ENCODE measurements around the gene ZNF236.

ZNF236 gene

GRCh38 chr18:76819411-76820136, 2.8 kb upstream of the ZNF236 start:
- DNase-seq (ENCODE audit: extremely low read depth in 1 of 2, low read depth in 1 of 2), result no peak

GRCh38 chr18:76821356-76821874, 942 bp upstream of the ZNF236 start:
- no peak for DNase-seq (ENCODE audit: extremely low read depth in 1 of 2, low read depth in 1 of 2)

- peak in 1 of 2 donors; percentile 43 for DNase-seq (ENCODE audit: extremely low read depth in 1 of 2, low read depth in 1 of 2)
These were observed 367 bp upstream of the ZNF236 start for GRCh38 chr18:76821875-76822505.

GRCh38 chr18:76823161-76823538, 793 bp downstream of the ZNF236 start:
- no peak for DNase-seq (ENCODE audit: extremely low read depth in 1 of 2, low read depth in 1 of 2)

GRCh38 chr18:76823587-76824011, 1.2 kb downstream of the ZNF236 start:
- DNase-seq (ENCODE audit: extremely low read depth in 1 of 2, low read depth in 1 of 2), result no peak

GRCh38 chr18:76824145-76824676, 1.9 kb downstream of the ZNF236 start:
- no peak for DNase-seq (ENCODE audit: extremely low read depth in 1 of 2, low read depth in 1 of 2)

- DNase-seq (ENCODE audit: extremely low read depth in 1 of 2, low read depth in 1 of 2), result no peak
These were observed 2.4 kb downstream of the ZNF236 start for GRCh38 chr18:76824754-76825153.

- no peak for DNase-seq (ENCODE audit: extremely low read depth in 1 of 2, low read depth in 1 of 2)
These were observed 5.1 kb downstream of the ZNF236 start for GRCh38 chr18:76827205-76828200.

GRCh38 chr18:76834379-76834778, 12.0 kb downstream of the ZNF236 start:
- no peak for DNase-seq (ENCODE audit: extremely low read depth in 1 of 2, low read depth in 1 of 2)

GRCh38 chr18:76835380-76835779, 13.0 kb downstream of the ZNF236 start:
- DNase-seq (ENCODE audit: extremely low read depth in 1 of 2, low read depth in 1 of 2), result no peak

GRCh38 chr18:76837071-76837470, 14.7 kb downstream of the ZNF236 start:
- DNase-seq (ENCODE audit: extremely low read depth in 1 of 2, low read depth in 1 of 2), result no peak

- no peak for DNase-seq (ENCODE audit: extremely low read depth in 1 of 2, low read depth in 1 of 2)
These were observed 15.8 kb downstream of the ZNF236 start for GRCh38 chr18:76838182-76838581.

GRCh38 chr18:76839086-76839794, 16.9 kb downstream of the ZNF236 start:
- DNase-seq (ENCODE audit: extremely low read depth in 1 of 2, low read depth in 1 of 2), result no peak

GRCh38 chr18:76842837-76843530, 20.6 kb downstream of the ZNF236 start:
- no peak for DNase-seq (ENCODE audit: extremely low read depth in 1 of 2, low read depth in 1 of 2)

GRCh38 chr18:76844144-76844543, 21.8 kb downstream of the ZNF236 start:
- no peak for DNase-seq (ENCODE audit: extremely low read depth in 1 of 2, low read depth in 1 of 2)

- DNase-seq (ENCODE audit: extremely low read depth in 1 of 2, low read depth in 1 of 2), result no peak
These were observed 22.6 kb downstream of the ZNF236 start for GRCh38 chr18:76844742-76845477.

GRCh38 chr18:76846217-76846616, 23.9 kb downstream of the ZNF236 start:
- DNase-seq (ENCODE audit: extremely low read depth in 1 of 2, low read depth in 1 of 2), result no peak

- no peak for DNase-seq (ENCODE audit: extremely low read depth in 1 of 2, low read depth in 1 of 2)
These were observed 25.6 kb downstream of the ZNF236 start for GRCh38 chr18:76847916-76848315.

GRCh38 chr18:76850112-76850511, 27.8 kb downstream of the ZNF236 start:
- DNase-seq (ENCODE audit: extremely low read depth in 1 of 2, low read depth in 1 of 2), result no peak
